VCaP (cell line): Measurements from ENCODE around the gene FKBP5.

Source experiments
- H3K27ac ChIP-seq: fragments of 450-650 bp; 2 replicates; pipeline ENCODE4 v1.5.1; 2017
- TF ChIP-seq, protein P1 (sequence below): fragments of 450-650 bp; conservative IDR thresholded peaks from 2 replicates; pipeline ENCODE4 v1.5.1; 2017; ENCODE audit warnings: mild to moderate bottlenecking, moderate library complexity

FKBP5 gene

DNA sequence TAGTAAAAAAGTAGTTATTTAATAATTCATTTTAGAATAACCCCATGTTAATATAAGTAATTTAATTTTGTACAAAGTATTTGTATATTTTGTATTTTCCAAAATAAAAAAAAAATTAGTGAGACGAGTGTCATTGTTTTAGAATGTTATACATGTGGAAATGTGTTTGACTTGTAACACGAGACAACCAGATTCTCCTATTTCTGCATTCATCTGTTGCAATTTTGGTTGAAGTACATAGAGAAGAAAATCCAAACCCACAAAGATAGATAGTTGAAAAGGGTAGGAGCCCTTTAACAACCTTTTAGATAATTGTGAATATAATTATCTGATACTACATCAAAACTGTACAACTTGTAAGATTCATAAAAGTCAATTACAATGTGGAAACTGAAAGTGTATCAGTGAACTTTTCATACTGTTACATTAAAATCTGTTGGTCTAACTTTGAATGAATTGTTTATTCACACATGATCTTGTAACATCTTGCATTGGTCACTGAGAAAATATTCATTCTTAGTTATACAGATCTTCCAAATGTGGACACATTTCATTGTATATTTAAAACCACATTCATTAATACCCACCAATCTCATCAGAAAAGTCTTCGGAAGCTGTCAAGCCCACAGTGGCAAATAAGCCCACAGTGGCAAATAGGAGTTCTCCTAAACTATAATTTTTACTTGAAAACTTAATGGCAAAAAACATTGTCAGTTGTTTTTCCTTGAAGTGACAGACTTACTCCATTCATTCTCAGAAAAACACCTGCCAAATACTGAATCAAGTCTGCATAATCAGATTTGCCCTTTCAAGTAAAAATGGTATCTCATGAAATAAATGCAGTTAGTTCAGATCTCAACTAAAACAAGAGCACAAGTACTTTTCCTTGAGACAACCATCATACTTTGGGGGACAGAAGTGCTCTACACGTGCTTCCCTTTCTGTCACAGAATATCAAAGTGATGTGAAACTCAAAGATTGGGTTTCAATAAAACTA is 52.8 kb downstream of the FKBP5 start:
- no peak overlapping the region for H3K27ac ChIP-seq
- TF ChIP-seq, protein P1, sequence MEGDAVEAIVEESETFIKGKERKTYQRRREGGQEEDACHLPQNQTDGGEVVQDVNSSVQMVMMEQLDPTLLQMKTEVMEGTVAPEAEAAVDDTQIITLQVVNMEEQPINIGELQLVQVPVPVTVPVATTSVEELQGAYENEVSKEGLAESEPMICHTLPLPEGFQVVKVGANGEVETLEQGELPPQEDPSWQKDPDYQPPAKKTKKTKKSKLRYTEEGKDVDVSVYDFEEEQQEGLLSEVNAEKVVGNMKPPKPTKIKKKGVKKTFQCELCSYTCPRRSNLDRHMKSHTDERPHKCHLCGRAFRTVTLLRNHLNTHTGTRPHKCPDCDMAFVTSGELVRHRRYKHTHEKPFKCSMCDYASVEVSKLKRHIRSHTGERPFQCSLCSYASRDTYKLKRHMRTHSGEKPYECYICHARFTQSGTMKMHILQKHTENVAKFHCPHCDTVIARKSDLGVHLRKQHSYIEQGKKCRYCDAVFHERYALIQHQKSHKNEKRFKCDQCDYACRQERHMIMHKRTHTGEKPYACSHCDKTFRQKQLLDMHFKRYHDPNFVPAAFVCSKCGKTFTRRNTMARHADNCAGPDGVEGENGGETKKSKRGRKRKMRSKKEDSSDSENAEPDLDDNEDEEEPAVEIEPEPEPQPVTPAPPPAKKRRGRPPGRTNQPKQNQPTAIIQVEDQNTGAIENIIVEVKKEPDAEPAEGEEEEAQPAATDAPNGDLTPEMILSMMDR: no peak

DNA sequence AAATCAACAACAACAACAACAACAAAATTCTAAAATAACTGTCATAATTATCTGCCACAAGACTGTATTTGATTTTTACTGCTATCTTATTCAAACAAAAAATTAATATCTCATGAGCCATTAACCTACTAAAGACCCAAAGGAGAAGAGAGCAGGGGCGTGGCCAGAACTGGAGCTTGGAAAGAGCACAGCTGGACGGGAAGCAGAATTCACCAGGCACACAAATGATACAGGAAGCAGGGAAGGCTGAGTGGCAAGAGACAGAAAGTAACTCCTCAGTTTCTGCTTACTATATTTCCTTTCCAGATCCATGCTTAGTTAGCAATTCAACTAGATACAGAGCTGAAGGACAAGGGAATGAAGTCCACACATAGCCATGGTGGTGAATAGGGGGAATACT is 54.4 kb downstream of the FKBP5 start:
- TF ChIP-seq, protein P1: no peak

DNA sequence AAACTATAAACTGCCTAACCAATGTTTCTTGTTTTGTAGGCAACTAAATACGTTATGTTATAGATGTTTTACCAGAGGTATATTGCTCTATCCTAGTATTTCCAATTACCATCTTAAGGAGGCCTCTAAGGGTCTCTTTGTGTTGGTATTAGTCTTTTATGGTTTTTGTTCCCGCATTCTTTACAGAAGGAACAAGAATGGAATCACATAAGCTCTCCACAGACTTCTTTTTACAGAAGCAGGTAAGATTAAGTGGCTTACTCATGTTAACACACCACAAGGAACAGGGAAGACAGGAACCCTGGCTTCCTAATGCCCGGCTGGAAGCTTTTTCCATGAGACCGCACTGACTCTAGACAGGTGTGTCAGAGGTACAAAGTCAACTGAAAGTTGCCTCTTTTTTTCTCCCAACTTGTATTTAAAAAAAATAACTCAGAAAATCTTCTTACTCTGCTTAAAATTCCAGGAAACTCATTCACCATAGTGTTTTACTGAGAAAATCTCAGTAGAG is 55.1 kb downstream of the FKBP5 start:
- H3K27ac ChIP-seq: no peak overlapping the region
- TF ChIP-seq, protein P1: no peak

More for the DNA sequence above, 54.4 kb downstream of the FKBP5 start:
- H3K27ac ChIP-seq: no peak overlapping the region

DNA sequence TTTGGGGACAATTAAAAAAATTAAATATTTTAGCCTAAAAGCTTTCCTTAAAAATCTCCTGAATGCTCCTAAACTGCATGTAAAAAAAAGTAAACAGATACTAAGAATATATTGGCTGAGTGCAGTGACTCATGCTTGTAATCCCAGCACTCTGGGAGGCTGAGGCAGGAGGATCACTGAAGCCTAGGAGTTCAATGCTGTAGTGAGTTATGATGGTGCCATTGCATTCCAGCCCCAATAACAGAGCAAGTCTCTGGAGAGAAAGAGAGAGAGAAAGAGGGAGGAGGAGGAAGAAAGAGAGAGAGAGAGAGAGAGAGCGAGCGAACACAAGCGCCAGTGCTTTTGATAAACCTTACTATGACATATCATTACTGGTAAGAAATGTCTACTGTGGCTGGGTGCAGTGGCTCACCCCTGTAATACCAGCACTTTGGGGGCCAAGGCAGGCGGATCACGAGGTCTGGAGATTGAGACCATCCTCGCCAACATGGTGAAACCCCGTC is 58.8 kb downstream of the FKBP5 start:
- TF ChIP-seq, protein P1: no peak
- peak overlapping the region; percentile 15; the same call in 1 of the 2 replicates for H3K27ac ChIP-seq

DNA sequence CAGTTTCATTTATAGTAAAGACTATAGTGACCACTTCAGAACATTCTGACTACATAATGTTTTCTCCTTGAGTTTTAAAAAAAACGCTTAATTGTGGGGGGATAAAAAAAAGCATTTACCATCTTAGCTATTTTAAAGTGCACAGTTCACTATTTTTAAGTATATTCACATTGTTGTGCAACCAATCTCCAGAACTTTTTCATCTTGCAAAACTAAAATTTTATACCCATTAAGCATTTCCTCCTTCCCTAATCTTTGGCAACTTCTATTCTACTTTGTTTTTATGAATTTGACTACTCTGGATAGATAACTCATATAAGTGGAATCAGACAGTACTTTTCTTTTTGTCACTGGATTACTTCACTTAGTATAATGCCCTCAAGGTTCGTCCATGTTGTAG is 62.3 kb downstream of the FKBP5 start:
- TF ChIP-seq, protein P1: no peak
- H3K27ac ChIP-seq: no peak overlapping the region

DNA sequence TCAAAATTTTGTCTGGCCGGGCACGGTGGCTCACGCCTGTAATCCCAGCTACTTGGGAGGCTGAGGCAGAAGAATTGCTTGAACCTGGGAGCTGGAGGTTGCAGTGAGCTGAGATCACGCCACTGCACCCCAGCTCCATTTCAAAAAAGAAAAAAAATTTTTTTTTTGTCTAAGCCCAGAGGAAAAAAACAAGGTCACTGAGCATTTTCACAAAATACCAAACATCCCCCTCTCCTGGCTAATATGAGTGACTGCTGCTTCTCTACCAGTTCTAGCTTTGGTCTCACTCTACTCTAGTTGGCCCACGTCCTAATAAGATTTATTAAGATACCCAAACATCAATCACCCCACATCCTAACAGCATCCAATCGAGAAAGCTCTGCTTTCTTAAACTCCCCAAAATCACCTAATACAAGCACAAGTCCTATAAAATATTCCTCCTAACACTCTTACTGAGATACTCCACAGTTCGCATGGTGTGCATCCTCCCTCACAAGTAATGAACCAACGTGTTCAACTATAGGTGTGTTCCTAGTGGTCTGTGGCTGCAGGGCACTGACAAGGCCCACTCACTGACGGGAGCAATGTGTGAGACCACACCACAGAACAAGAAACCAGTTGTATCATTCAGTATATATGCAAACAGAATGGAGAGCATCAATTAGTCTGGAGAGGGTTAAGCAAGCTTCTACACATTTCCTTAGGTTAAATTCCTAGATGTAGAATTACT is 64.2 kb downstream of the FKBP5 start:
- TF ChIP-seq, protein P1: 0 out of 2 replicates have a peak, but pooled peaks have one; percentile 20
- H3K27ac ChIP-seq: no peak overlapping the region

DNA sequence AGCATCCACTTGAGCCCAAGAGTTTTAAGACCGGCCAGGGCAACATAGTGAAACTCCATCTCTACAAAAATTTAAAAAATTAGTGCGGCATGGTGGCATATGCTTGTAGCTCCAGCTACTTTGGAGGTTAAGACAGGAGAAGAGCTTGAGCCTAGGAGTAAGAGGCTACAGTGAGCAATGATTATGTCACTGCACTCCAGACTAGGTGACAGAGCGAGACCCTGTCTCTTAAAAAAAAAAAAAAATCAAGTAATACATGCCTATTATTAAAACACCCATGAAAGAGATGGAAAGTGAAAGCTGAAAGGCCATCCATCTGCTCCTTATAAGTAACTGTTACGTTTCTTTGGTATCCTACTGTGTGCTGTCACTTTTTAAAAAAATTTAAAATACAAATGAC is 66.4 kb downstream of the FKBP5 start:
- TF ChIP-seq, protein P1: no peak
- H3K27ac ChIP-seq: no peak overlapping the region
